ENCODE results near the gene ABCA9. TPM values are rescaled to one million over a fixed set of nuclear protein-coding genes. Genes with fewer than 3 reads are reported as not detected.

ABCA9 gene
- total and polyA plus RNA-seq, 2 of the 13 experiments (the other 11 are each of a cell fraction or from before 2014, with no cell fraction given) = 0.04 TPM; not detected in 1

DNA sequence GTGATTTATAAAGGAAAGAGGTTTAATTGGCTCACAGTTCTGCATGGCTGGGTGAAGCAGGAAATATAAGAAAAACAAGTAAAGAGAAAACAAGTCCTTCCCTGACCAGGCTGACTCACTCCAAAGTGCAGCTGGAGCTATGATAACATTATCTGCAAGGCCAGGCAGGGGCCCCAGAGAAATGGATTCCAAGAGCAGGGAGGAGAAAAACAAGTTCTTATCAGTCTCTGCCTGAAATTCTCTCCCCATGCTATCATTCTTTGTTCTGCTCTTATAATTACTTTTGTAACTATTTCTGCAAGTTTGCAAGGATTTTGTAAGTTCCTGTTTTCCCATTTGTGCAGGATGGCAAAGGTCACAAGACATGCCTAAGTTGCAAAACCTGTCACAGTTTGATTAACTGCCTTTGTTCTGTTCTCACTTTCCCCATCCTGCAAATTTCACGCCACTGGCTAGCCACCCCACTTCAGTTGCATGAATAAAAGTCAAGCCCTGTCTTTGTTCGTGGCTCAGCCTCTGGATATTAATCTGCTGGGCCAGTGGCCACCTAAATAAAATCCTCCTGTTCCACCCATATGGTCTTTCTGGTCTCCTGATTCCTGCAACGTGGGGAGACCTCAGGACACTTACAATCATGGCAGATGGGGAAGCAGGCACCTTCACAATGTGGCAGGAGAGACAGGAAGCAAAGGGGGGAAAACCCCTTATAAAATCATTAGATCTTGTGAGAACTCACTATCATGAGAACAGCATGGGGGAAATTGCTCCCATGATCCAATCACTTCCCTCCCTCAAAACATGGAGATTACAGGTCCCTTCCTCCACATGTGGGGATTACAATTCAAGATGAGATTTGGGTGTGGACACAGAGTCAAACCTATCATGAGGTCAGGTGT, 13.1 kb downstream of the ABCA9 start (continued):
- no peak; the same call in 1 of the 2 replicates for TF ChIP-seq ZNF44 (CRISPR knock-in tag; IDR thresholded peaks at IDR 0.05)
- TF ChIP-seq SP2 (CRISPR knock-in tag; IDR thresholded peaks at IDR 0.05) = no peak
- TF ChIP-seq, protein P1, sequence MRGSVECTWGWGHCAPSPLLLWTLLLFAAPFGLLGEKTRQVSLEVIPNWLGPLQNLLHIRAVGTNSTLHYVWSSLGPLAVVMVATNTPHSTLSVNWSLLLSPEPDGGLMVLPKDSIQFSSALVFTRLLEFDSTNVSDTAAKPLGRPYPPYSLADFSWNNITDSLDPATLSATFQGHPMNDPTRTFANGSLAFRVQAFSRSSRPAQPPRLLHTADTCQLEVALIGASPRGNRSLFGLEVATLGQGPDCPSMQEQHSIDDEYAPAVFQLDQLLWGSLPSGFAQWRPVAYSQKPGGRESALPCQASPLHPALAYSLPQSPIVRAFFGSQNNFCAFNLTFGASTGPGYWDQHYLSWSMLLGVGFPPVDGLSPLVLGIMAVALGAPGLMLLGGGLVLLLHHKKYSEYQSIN (CRISPR knock-in tag; IDR thresholded peaks at IDR 0.05; ENCODE audit: borderline replicate concordance) = no peak
- peak; percentile 97 for TF ChIP-seq KAT7 (CRISPR knock-in tag; IDR thresholded peaks at IDR 0.05; ENCODE audit: borderline replicate concordance)
- TF ChIP-seq ZNF101 (CRISPR knock-in tag; IDR thresholded peaks at IDR 0.05; ENCODE audit: borderline replicate concordance, low read depth) = no peak
- no peak for TF ChIP-seq MTA3 (CRISPR knock-in tag; IDR thresholded peaks at IDR 0.05)
- TF ChIP-seq PHF8 (CRISPR knock-in tag; IDR thresholded peaks at IDR 0.05) = peak; percentile 34; the same call in 1 of the 2 replicates
- TF ChIP-seq DR1 (CRISPR knock-in tag; IDR thresholded peaks at IDR 0.05) = no peak; the same call in 1 of the 2 replicates
- no peak for TF ChIP-seq ZNF20 (CRISPR knock-in tag; IDR thresholded peaks at IDR 0.05)
- TF ChIP-seq, protein P2, sequence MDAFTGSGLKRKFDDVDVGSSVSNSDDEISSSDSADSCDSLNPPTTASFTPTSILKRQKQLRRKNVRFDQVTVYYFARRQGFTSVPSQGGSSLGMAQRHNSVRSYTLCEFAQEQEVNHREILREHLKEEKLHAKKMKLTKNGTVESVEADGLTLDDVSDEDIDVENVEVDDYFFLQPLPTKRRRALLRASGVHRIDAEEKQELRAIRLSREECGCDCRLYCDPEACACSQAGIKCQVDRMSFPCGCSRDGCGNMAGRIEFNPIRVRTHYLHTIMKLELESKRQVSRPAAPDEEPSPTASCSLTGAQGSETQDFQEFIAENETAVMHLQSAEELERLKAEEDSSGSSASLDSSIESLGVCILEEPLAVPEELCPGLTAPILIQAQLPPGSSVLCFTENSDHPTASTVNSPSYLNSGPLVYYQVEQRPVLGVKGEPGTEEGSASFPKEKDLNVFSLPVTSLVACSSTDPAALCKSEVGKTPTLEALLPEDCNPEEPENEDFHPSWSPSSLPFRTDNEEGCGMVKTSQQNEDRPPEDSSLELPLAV (CRISPR knock-in tag; conservative IDR thresholded peaks at IDR 0.05; ENCODE audit: low read depth) = no peak
- TF ChIP-seq TEAD2 (CRISPR knock-in tag; IDR thresholded peaks at IDR 0.05) = no peak
- TF ChIP-seq ESRRA (CRISPR knock-in tag; IDR thresholded peaks at IDR 0.05; ENCODE audit: low read depth) = 0 out of 2 replicates have a peak, but pooled peaks have one; percentile 34
- peak; percentile 78; the same call in 1 of the 2 replicates for TF ChIP-seq ZBTB3 (CRISPR knock-in tag; IDR thresholded peaks at IDR 0.05; ENCODE audit: borderline replicate concordance, low read depth)
- peak; percentile 87 for TF ChIP-seq ZNF775 (CRISPR knock-in tag; IDR thresholded peaks at IDR 0.05; ENCODE audit: borderline replicate concordance)
- TF ChIP-seq ARID2 (CRISPR knock-in tag; IDR thresholded peaks at IDR 0.05; ENCODE audit: borderline replicate concordance) = no peak
- TF ChIP-seq ZNF343 (CRISPR knock-in tag; IDR thresholded peaks at IDR 0.05) = no peak
- TF ChIP-seq ZNF703 (CRISPR knock-in tag; IDR thresholded peaks at IDR 0.05; ENCODE audit: borderline replicate concordance) = peak; percentile 92
- TF ChIP-seq IRF2 (CRISPR knock-in tag; IDR thresholded peaks at IDR 0.05) = peak; percentile 92
- TF ChIP-seq NFRKB (IDR thresholded peaks at IDR 0.05) = no peak
- TF ChIP-seq MIXL1 (CRISPR knock-in tag; IDR thresholded peaks at IDR 0.05) = peak; percentile 89; the same call in 1 of the 2 replicates
- TF ChIP-seq ZNF574 (CRISPR knock-in tag; IDR thresholded peaks at IDR 0.05) = no peak; the same call in none of the 2 replicates
- no peak for TF ChIP-seq XRCC5 (optimal IDR thresholded peaks at IDR 0.05; ENCODE audit: low read length)
- TF ChIP-seq, protein P3, sequence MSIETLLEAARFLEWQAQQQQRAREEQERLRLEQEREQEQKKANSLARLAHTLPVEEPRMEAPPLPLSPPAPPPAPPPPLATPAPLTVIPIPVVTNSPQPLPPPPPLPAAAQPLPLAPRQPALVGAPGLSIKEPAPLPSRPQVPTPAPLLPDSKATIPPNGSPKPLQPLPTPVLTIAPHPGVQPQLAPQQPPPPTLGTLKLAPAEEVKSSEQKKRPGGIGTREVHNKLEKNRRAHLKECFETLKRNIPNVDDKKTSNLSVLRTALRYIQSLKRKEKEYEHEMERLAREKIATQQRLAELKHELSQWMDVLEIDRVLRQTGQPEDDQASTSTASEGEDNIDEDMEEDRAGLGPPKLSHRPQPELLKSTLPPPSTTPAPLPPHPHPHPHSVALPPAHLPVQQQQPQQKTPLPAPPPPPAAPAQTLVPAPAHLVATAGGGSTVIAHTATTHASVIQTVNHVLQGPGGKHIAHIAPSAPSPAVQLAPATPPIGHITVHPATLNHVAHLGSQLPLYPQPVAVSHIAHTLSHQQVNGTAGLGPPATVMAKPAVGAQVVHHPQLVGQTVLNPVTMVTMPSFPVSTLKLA (IDR thresholded peaks at IDR 0.05) = no peak
